ENCODE measurements around the gene PFDN1. TPM values are rescaled to one million over a fixed set of nuclear protein-coding genes. Genes with fewer than 3 reads are reported as not detected.
"Not testable (repeated sequence)": the region's sequence is repeated elsewhere in the genome, so short reads cannot be mapped to it uniquely, and the experiment has no call there.

The PFDN1 gene
- total RNA-seq, 3 donors from 2014 or later (not counting 1 experiment from before 2014, with no cell fraction given) = 28.0 to 39.1 (median 37.6) TPM

DNA sequence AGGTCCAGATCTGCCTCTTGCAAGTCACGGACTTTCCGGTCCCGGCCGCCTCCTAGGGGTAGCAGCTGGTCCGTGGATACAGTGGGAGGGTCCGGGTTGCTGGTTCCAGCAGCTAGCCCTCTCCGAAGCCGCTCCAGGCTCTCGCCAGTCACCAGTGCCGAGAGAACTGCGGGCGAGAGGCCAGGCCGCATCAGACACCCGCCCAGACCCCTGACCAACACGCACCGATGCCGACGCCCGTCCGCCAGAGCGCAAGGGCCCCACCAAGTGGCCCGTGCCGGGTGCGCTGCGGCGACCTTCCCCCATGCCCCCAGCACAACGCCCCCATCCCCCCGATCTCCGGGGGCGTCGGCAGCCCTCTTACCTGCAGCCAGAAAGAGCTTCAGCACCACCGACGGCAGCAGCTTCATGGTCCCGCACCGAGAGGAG is 43.0 kb upstream of the PFDN1 start:
- peak overlapping the region; percentile 87 for H3K4me3 Mint-ChIP-seq
- H3K27ac ChIP-seq (ENCODE audit: low read length) = no peak overlapping the region
- TF ChIP-seq CTCF (IDR thresholded peaks at IDR 0.05) = no peak
- H3K4me1 Mint-ChIP-seq = peaks cover 19 to 35% of the 10 kb centered on the region in 2 donors
- peak overlapping the region in 1 of 2 donors; percentile 36 for H3K27ac Mint-ChIP-seq
- H3K4me3 ChIP-seq (ENCODE audit: low read length) = peak overlapping the region; percentile 23
- no peaks in the 10 kb centered on the region for H3K9me3 ChIP-seq (ENCODE audit: control insufficient read depth, insufficient read depth, low read length)
- intact Hi-C loops (cut with micrococcal nuclease) = no loop called here
- no peak for DNase-seq
- no peaks in the 10 kb centered on the region for H3K36me3 Mint-ChIP-seq
- H3K9me3 Mint-ChIP-seq = no peaks in the 10 kb centered on the region
- peak in 2 of 3 donors; percentile 16 to 43 for ATAC-seq
- H3K27me3 ChIP-seq (ENCODE audit: control insufficient read depth, insufficient read depth, low read length) = no peaks in the 10 kb centered on the region
- H3K27me3 Mint-ChIP-seq (ENCODE audit: low read depth in 2 of 2) = peaks cover 13 to 23% of the 10 kb centered on the region in 2 donors
- WGBS (ENCODE audit: insufficient coverage) = 20% methylated on average over 35 of the region's 35 CpGs
- no peaks in the 10 kb centered on the region for H3K36me3 ChIP-seq (ENCODE audit: control insufficient read depth, insufficient read depth, low read length)
- peaks cover 43% of the 10 kb centered on the region for H3K4me1 ChIP-seq (ENCODE audit: control insufficient read depth, insufficient read depth, low read length)

- Histone ChIP-seq H3K27ac (ENCODE audit: low read length) (no peak overlapping the region), H3K9me3 (ENCODE audit: control insufficient read depth, insufficient read depth, low read length) (no peaks in the 10 kb centered on the region), H3K27me3 (ENCODE audit: control insufficient read depth, insufficient read depth, low read length) (no peaks in the 10 kb centered on the region), H3K4me3 (ENCODE audit: low read length) (no peak overlapping the region), H3K36me3 (ENCODE audit: control insufficient read depth, insufficient read depth, low read length) (no peaks in the 10 kb centered on the region), H3K4me1 (ENCODE audit: control insufficient read depth, insufficient read depth, low read length) (peaks cover 46% of the 10 kb centered on the region)
- ATAC-seq (no peak), DNase-seq (no peak)
- WGBS (ENCODE audit: insufficient coverage) = 77% methylated on average over 3 of the region's 4 CpGs
- Mint-ChIP-seq H3K9me3 (no peaks in the 10 kb centered on the region), H3K27me3 (ENCODE audit: low read depth in 2 of 2) (peaks cover 13 to 22% of the 10 kb centered on the region in 2 donors), H3K4me1 (peaks cover 19 to 35% of the 10 kb centered on the region in 2 donors), H3K4me3 (peak overlapping the region; percentile 87), H3K27ac (no peak overlapping the region), H3K36me3 (no peaks in the 10 kb centered on the region)
- intact Hi-C loops (cut with micrococcal nuclease) = no loop called here
- no peak for TF ChIP-seq CTCF (IDR thresholded peaks at IDR 0.05)
These were observed 42.0 kb upstream of the PFDN1 start for GRCh38 chr5:140344683-140345423.

DNA sequence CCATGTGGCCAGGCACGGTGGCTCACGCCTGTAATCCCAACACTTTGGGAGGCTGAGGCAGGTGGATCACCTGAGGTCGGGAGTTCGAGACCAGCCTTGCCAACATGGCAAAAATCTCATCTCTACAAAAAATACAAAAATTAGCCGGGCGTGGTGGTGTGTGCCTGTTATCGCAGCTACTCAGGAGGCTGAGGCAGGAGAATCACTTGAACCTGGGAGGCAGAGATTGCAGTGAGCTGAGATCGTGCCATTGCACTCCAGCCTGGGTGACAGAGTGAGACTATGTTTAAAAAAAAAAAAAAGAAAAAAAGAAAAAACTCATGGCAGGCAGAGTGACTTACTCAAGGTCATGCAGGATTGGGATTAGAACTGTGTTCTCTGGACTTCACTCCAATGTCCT is 40.9 kb upstream of the PFDN1 start:
- peaks cover 19 to 35% of the 10 kb centered on the region in 2 donors for H3K4me1 Mint-ChIP-seq

GRCh38 chr5:140342896-140343295 is 40.0 kb upstream of the PFDN1 start:
- H3K4me1 ChIP-seq (ENCODE audit: control insufficient read depth, insufficient read depth, low read length) = peaks cover 52% of the 10 kb centered on the region
- Mint-ChIP-seq H3K4me1 (peaks cover 19 to 35% of the 10 kb centered on the region in 2 donors), H3K27me3 (ENCODE audit: low read depth in 2 of 2) (peaks cover 6 to 12% of the 10 kb centered on the region in 2 donors), H3K4me3 (no peak overlapping the region), H3K9me3 (no peaks in the 10 kb centered on the region), H3K36me3 (no peaks in the 10 kb centered on the region), H3K27ac (no peak overlapping the region)
- WGBS (ENCODE audit: insufficient coverage) = 0% methylated on average over 1 of the region's 1 CpG
- ATAC-seq (no peak), DNase-seq (no peak)
- no peak for TF ChIP-seq CTCF (IDR thresholded peaks at IDR 0.05)
- H3K27ac ChIP-seq (ENCODE audit: low read length) = no peak overlapping the region
- H3K9me3 ChIP-seq (ENCODE audit: control insufficient read depth, insufficient read depth, low read length) = no peaks in the 10 kb centered on the region
- intact Hi-C loops (cut with micrococcal nuclease) = no loop called here
- H3K4me3 ChIP-seq (ENCODE audit: low read length) = no peak overlapping the region
- no peaks in the 10 kb centered on the region for H3K36me3 ChIP-seq (ENCODE audit: control insufficient read depth, insufficient read depth, low read length)
- no peaks in the 10 kb centered on the region for H3K27me3 ChIP-seq (ENCODE audit: control insufficient read depth, insufficient read depth, low read length)

More for the DNA sequence above, 40.9 kb upstream of the PFDN1 start:
- H3K9me3 ChIP-seq (ENCODE audit: control insufficient read depth, insufficient read depth, low read length); H3K27ac Mint-ChIP-seq; intact Hi-C loops (cut with micrococcal nuclease); H3K27me3 ChIP-seq (ENCODE audit: control insufficient read depth, insufficient read depth, low read length); DNase-seq; H3K9me3 Mint-ChIP-seq; H3K4me3 ChIP-seq (ENCODE audit: low read length); ATAC-seq; H3K36me3 ChIP-seq (ENCODE audit: control insufficient read depth, insufficient read depth, low read length); H3K27ac ChIP-seq (ENCODE audit: low read length); H3K36me3 Mint-ChIP-seq: not testable (repeated sequence)
- WGBS (ENCODE audit: insufficient coverage) = 96% methylated on average over 8 of the region's 8 CpGs
- Mint-ChIP-seq H3K4me3 (peak overlapping the region; percentile 62), H3K27me3 (ENCODE audit: low read depth in 2 of 2) (peaks cover 10 to 17% of the 10 kb centered on the region in 2 donors)
- peaks cover 56% of the 10 kb centered on the region for H3K4me1 ChIP-seq (ENCODE audit: control insufficient read depth, insufficient read depth, low read length)
